HepG2 (cell line): ENCODE data around the gene PGLYRP4. TPM values are rescaled to one million over a fixed set of nuclear protein-coding genes. Genes with fewer than 3 reads are reported as not detected.

Source experiments
- ATAC-seq: fragments of 200-7000 bp; cut with Tn5 transposase; 3 replicates; pipeline ENCODE4 v1.9.1; 2020; ENCODE audit warnings: mild to moderate bottlenecking, moderate library complexity
- BruUV-seq: library from RNA; stranded (reverse); fragments of 400-500 nt; replicated peaks from 2 replicates; lab custom pipeline; 2021; lab: Mats Ljungman, UMichigan
- CTCF ChIA-PET: fragments of 300-600 bp; formaldehyde crosslinking; extraction: SDS; loops from one replicate; lab custom pipeline; 2021; ENCODE audit warnings: low total read pairs, inconsistent platforms, low intra/inter-chr PET ratio; lab: Yijun Ruan, JAX
- POLR2A ChIA-PET: fragments of 350-600 bp; sonication (Branson Sonifier 250); formaldehyde crosslinking; loops from one replicate; lab custom pipeline; 2020; ENCODE audit warnings: antibody characterized with exemption, inconsistent platforms; lab: Yijun Ruan, JAX
- DNase-seq: peaks from one replicate; pipeline ENCODE4 v3.0.0-alpha.2; 2015; ENCODE audit warnings: low spot score
- FAIRE-seq: peaks from 3 replicates; lab custom pipeline; 2011; peaks lifted over from hg19 to GRCh38; lab: Jason Lieb, UNC
- H2AFZ ChIP-seq: one replicate; pipeline ENCODE4 v1.6.1; 2011; ENCODE audit warnings: low read length, inconsistent platforms
- H3K27ac ChIP-seq: fragments of 300-600 bp; 3 replicates; pipeline ENCODE4 v1.8.0; 2011; ENCODE audit warnings: mixed run types, mild to moderate bottlenecking, mixed read lengths, low read length, inconsistent platforms; ENCODE audit not compliant: insufficient read depth; ENCODE audit errors: extremely low read length
- H3K27me3 ChIP-seq, 2 experiments: fragments of 200-600 bp in 1 of 2; 2 replicates in 1 of 2; 3 replicates in 1 of 2; pipeline versions ENCODE4 v1.6.0 to v1.8.0; 2011; ENCODE audit warnings: low read length in 2 of 2, mild to moderate bottlenecking in 2 of 2, moderate library complexity in 2 of 2, inconsistent platforms in 1 of 2; ENCODE audit not compliant: insufficient read depth in 2 of 2, control insufficient read depth in 1 of 2
- H3K36me3 ChIP-seq, 2 experiments: fragments of 200-600 bp in 1 of 2; replicated peaks in 1 of 2; 2 replicates in 1 of 2; 3 replicates in 1 of 2; pipeline versions ENCODE4 v1.5.1 to v1.8.0; 2011; ENCODE audit warnings: low read length in 2 of 2, inconsistent platforms in 1 of 2; ENCODE audit not compliant: insufficient read depth in 2 of 2, control insufficient read depth in 1 of 2
- H3K4me1 ChIP-seq: 2 replicates; pipeline ENCODE4 v1.5.1; 2012; ENCODE audit warnings: low read length, inconsistent platforms; ENCODE audit not compliant: insufficient read depth
- H3K4me2 ChIP-seq: 2 replicates; pipeline ENCODE4 v1.6.0; 2011; ENCODE audit warnings: low read depth, low read length, inconsistent platforms
- H3K4me3 ChIP-seq, 3 experiments: fragments of 200-600 bp in 1 of 3; sonication (generic), shearing (Covaris generic) in 1 of 3; replicated peaks in 1 of 3; 2 replicates each; pipeline ENCODE4 v1.5.1; 2011 to 2016; ENCODE audit warnings: low read length in 3 of 3, inconsistent platforms in 2 of 3, low read depth in 2 of 3, mild to moderate bottlenecking in 2 of 3, control low read depth in 1 of 3, mixed read lengths in 1 of 3; ENCODE audit not compliant: insufficient read depth in 1 of 3
- H3K79me2 ChIP-seq: one replicate; pipeline ENCODE4 v1.6.1; 2011; ENCODE audit warnings: low read length, inconsistent platforms; ENCODE audit not compliant: insufficient read depth
- H3K9ac ChIP-seq: 2 replicates; pipeline ENCODE4 v1.6.0; 2011; ENCODE audit warnings: mild to moderate bottlenecking, low read depth, low read length, inconsistent platforms; ENCODE audit not compliant: insufficient read depth
- H3K9me3 ChIP-seq: 2 replicates; pipeline ENCODE4 v1.5.1; 2012; ENCODE audit warnings: mild to moderate bottlenecking, low read length
- H4K20me1 ChIP-seq: 2 replicates; pipeline ENCODE4 v1.6.0; 2011; ENCODE audit warnings: inconsistent platforms, mild to moderate bottlenecking, low read length, moderate library complexity; ENCODE audit not compliant: insufficient read depth
- GATAD1 ChIP-seq: IDR thresholded peaks from 2 replicates; pipeline ENCODE4 v1.6.1; 2016; ENCODE audit warnings: missing genetic modification reagents, missing compliant biosample characterization
- MTA3 ChIP-seq: sonication (generic); formaldehyde crosslinking; IDR thresholded peaks from 2 replicates; pipeline ENCODE4 v1.4.0; 2020; ENCODE audit warnings: missing genetic modification reagents
- SKIL ChIP-seq: sonication (generic); formaldehyde crosslinking; IDR thresholded peaks from 2 replicates; pipeline ENCODE4 v1.8.0; 2022; ENCODE audit warnings: missing genetic modification reagents, mild to moderate bottlenecking, moderate library complexity, borderline replicate concordance
- SP5 ChIP-seq: IDR thresholded peaks from 2 replicates; pipeline ENCODE4 v1.6.1; 2016; ENCODE audit warnings: low read depth, borderline replicate concordance
- ZBTB34 ChIP-seq: sonication (generic); formaldehyde crosslinking; IDR thresholded peaks from 2 replicates; pipeline ENCODE4 v1.8.0; 2022; ENCODE audit warnings: mild to moderate bottlenecking, missing genetic modification reagents
- ZFX ChIP-seq: sonication (generic); formaldehyde crosslinking; IDR thresholded peaks from 2 replicates; pipeline ENCODE4 v1.4.0; 2020; ENCODE audit warnings: mild to moderate bottlenecking, low read depth, missing genetic modification reagents, moderate library complexity
- ZNF484 ChIP-seq: sonication (generic); formaldehyde crosslinking; IDR thresholded peaks from 2 replicates; pipeline ENCODE4 v1.5.1; 2020; ENCODE audit warnings: mild to moderate bottlenecking, low read depth, missing genetic modification reagents, borderline replicate concordance
- WGBS: methylation state at CpG from one replicate; pipeline ENCODE4 v1.1.6; 2017; ENCODE audit warnings: low lambda C conversion rate; 5-methylcytosine and 5-hydroxymethylcytosine counted together
- in situ Hi-C: cut with HindIII; loops from 2 replicates; pipeline ENCODE4 v1.10.0; 2017; ENCODE audit warnings: low pct_unique_long_range_greater_than_20kb; ENCODE audit not compliant: extremely low pct_ligation_motif_present
- intact Hi-C: fragments of 100-400 bp; cut with micrococcal nuclease; formaldehyde crosslinking; loops from one replicate; pipeline ENCODE4 v1.10.0; 2022; ENCODE audit not compliant: unreplicated experiment
- polyA plus RNA-seq, 8 experiments: library from polyadenylated mRNA; depleted of rRNA in 3 of 8; stranded (reverse) in 7 of 8; unstranded in 1 of 8; fragments of >200 nt; fragmentation: Illumina TruSeq in 4 of 8; extraction: Trizol in 4 of 8; gene quantifications; 2 replicates each; pipeline versions ENCODE4 v1.2.1 to v1.2.3, GENCODE V29; 2011 to 2016; ENCODE audit warnings: low read depth in 4 of 8, missing spikeins in 1 of 8, mixed read lengths in 1 of 8; ENCODE audit not compliant: insufficient read depth in 1 of 8
- total RNA-seq, 5 experiments: library from RNA; depleted of rRNA; stranded (reverse); fragments of >200 nt; fragmentation: Illumina TruSeq; extraction: Trizol; gene quantifications; 2 replicates each; pipeline ENCODE4 v1.2.3, GENCODE V29; 2016; ENCODE audit warnings: low read depth in 1 of 5

Gene PGLYRP4
- total and polyA plus RNA-seq, 2 of the 13 experiments (the other 11 are each of a cell fraction or from before 2014, with no cell fraction given): not detected

GRCh38 chr1:153359241-153359640 lies 10.6 kb upstream of the PGLYRP4 start:
- ATAC-seq (no peak), FAIRE-seq (no peak), DNase-seq (no peak)
- H3K27ac ChIP-seq: no peak overlapping the region
- no peaks in the 10 kb centered on the region for H3K79me2 ChIP-seq
- no peaks in the 10 kb centered on the region for H3K9me3 ChIP-seq
- H3K27me3 ChIP-seq: no peaks in the 10 kb centered on the region; a peak in 1 of 5 replicates
- BruUV-seq: no TSS peak
- WGBS: 71% methylated on average over 4 of the region's 6 CpGs
- H3K36me3 ChIP-seq: no peaks in the 10 kb centered on the region
- H3K4me1 ChIP-seq: 0 out of 2 replicates have a peak, but pooled peaks cover 5% of the 10 kb centered on the region
- in situ Hi-C loops: no loop called here
- TF ChIP-seq ZNF484 (CRISPR knock-in tag) (no peak), ZFX (CRISPR knock-in tag) (no peak), ZBTB34 (CRISPR knock-in tag) (no peak), SP5 (CRISPR knock-in tag) (no peak), SKIL (no peak), MTA3 (no peak), GATAD1 (CRISPR knock-in tag) (no peak)
- no peak overlapping the region for H3K9ac ChIP-seq
- no peak overlapping the region for H3K4me3 ChIP-seq
- ChIA-PET POLR2A (no interaction called here), CTCF (no interaction called here)
- no peak overlapping the region for H2AFZ ChIP-seq
- H4K20me1 ChIP-seq: no peaks in the 10 kb centered on the region
- no peak overlapping the region for H3K4me2 ChIP-seq
- intact Hi-C loops: no loop called here
